ENCODE results near the gene CDH13.

DNA sequence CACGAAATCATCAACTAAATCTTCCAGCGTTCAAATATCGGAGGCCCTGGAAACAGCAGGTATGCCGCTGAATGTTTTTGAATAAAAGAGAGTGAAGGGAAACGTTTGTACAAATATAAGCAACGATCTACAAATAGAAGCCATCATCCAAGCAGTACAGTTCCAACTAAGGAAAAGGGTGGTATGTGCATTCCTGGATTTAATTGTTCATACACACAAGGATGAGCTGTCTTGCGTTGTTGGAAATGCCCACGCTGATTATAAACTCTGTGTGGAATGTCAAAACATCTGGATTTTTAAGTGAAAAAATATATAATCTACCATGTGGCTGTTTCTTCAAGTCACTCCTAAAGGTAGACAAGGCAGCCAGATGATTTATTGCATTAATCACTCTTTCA lies 989.2 kb downstream of the CDH13 start:
- TF ChIP-seq, protein P1, sequence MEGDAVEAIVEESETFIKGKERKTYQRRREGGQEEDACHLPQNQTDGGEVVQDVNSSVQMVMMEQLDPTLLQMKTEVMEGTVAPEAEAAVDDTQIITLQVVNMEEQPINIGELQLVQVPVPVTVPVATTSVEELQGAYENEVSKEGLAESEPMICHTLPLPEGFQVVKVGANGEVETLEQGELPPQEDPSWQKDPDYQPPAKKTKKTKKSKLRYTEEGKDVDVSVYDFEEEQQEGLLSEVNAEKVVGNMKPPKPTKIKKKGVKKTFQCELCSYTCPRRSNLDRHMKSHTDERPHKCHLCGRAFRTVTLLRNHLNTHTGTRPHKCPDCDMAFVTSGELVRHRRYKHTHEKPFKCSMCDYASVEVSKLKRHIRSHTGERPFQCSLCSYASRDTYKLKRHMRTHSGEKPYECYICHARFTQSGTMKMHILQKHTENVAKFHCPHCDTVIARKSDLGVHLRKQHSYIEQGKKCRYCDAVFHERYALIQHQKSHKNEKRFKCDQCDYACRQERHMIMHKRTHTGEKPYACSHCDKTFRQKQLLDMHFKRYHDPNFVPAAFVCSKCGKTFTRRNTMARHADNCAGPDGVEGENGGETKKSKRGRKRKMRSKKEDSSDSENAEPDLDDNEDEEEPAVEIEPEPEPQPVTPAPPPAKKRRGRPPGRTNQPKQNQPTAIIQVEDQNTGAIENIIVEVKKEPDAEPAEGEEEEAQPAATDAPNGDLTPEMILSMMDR (IDR thresholded peaks at IDR 0.05) = no peak
- TF ChIP-seq POLR2A (IDR thresholded peaks at IDR 0.05) (no peak), POLR2AphosphoS5 (IDR thresholded peaks at IDR 0.05) (no peak)
